RPMI8226 (cell line): ENCODE data around the gene INS.
"Not testable (repeated sequence)": the region's sequence is repeated elsewhere in the genome, so short reads cannot be mapped to it uniquely, and the experiment has no call there.

Source experiments
- DNase-seq: peaks from one replicate; pipeline ENCODE4 v3.0.0-alpha.2; 2015

Gene INS

DNA sequence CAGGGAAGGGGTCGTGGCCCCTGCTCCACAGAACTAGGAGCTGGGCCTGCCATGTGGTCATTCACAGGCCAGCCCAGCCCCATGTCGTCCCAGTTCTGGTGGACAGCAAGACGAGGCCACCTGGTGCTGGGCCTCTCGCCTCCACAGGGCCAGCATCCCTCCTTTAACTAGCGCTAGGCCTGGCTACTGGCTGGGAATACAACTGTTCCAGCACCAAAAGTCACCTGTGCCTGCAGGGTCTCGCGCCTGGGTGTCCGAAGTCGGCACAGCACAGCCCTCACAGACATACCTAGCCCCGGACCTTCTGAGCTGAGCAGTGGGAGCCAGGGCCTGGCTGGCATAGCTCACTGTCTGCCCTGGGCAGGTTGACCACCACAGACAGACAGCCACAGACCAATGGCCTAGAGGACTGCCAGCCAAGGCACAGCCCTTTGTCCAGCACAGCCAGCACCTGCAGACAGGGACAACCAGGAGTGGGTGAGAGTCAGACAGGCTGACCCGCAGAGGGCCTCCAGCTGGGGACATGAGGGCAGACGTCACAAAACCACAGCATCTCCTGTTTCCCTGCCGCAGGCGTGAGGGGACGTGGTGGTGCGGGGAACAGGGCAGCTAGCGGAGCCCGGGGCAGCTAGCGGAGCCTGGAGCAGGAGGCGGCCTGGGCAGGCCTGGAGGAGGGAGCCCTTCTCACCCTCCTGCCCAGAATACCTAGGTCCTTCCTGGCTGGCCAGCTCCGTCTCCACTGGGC is 37.8 kb upstream of the INS start:
- no peak for DNase-seq

DNA sequence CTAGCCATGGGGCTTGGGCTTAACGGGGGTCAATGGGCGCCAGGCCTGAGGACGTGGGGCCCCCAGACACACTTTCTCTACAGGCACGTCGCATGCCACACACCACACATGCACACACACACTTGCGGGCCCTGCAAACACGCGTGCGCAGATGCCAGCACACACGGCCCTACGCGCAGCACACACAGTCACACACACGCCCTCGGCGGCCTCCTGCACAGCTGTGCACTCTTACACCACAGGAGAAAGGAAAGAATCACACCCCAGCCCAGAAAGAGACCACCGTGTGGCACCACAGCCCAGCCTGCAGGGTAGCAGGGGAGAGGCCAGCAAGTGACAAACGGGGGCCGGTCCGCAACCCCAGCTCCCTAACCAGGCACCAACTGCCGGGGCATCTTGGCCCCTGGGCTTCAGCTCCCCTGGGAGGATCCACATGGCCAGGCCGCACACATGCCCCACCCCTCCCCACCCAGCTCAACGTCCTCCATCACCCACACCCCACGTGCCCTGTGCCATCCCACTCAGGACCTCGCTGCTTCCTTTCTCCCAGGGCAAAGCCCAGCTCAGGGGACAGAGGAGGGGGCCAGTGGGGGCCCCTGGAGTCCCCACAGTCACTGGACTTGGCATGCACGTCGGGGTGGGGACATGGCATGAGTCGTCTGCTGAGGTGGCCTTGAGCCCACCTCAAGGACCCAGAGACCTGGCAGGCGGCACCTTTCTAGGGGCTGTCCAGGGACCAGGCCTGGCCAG is 36.9 kb upstream of the INS start:
- no peak for DNase-seq

DNA sequence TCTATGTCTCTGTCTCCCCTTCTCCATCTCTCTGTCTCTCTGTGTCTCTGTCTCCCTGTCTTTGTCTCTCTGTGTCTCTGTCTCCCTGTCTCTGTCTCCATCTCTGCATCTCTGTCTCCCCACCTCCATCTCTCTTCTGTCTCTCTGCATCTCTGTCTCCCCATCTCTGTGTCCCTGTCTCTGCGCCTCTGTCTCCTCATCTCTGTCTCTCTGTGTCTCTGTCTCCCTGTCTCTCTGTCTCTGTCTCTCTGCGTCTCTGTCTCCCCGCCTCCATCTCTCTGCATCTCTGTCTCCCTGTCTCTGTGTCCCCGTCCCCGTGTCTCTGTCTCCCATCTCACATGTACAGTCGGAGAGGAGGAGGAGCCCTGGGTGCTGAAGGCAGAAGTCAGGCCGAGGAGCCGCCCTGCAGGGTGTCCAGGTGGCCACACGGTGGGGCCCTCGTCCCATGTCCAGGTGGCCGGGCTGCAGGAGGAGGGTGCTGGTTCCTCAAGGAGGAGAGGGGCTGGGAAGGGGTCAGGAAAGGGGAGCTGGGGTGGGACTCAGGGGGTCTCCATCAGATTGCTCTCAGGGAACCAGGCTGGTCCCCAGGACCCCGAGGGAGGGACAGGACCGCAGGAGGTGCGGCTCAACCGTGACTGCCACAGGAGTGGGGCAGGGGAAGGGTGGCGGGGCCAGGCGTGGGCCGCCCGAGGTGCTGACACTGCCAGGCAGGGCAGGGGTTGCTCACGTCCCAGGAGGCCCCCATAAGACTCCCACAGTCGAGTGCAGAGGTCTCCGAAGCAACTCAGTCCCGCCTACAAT is 36.2 kb upstream of the INS start:
- peak; percentile 73 for DNase-seq

DNA sequence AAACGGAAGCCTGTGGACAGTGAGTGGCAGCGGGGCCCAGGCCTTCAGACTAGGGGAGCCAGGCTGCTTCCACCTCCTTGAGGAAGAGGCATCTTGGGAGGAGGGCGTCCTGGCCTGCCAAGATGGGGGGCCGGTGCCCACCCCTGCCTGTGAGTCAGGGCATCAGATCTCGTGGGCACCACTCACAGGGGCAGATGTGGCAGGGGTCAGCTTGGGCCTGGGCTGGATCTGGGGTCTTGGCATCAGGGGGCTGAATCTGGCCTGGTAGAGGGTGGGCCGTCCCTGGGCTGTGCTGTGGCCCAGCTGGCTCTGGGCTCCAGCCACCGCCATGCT is 34.7 kb upstream of the INS start:
- no peak for DNase-seq

DNA sequence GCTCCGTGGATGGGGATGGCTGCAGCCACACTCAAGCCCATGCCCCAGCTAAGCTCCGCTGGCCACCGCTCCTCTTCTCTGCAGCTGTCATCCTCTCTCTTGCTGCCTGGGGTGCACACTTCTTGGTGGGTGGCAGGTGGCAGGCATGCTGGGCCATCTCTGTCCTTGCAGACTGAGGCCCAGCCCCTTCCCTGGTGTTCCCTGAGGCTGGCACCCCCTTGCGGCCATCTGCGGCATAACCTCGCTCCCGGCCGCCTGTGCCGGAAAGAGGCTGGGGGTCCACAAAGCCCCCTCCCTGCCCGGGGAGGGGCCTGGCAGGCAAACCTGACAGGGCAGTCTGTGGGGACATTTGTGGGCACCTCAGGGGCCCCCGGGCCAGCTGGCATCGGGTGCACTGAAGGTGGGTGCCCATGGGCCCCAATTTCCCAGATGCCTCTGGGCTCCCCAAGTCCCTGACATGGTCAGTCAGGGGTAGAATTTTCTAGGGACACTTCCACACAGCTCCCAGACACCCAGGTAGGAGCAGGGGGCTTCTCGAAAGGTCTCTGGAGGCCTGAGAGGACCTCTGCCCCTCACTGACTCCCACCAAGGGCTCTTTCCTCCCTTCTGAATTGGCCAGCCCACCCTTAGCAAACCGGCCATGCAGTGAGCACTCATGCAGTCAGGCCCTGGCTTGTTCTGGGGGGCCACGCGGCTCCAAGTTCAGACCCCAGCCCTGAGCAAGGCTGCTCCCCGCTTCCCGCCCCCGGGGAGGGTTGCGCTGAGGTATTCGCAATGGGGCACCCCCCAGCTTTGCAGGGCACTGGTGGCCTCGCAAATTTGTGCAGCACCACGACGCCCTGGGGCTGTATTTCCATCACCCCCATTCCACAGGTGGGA is 34.1 kb upstream of the INS start:
- DNase-seq = peak; percentile 38

DNA sequence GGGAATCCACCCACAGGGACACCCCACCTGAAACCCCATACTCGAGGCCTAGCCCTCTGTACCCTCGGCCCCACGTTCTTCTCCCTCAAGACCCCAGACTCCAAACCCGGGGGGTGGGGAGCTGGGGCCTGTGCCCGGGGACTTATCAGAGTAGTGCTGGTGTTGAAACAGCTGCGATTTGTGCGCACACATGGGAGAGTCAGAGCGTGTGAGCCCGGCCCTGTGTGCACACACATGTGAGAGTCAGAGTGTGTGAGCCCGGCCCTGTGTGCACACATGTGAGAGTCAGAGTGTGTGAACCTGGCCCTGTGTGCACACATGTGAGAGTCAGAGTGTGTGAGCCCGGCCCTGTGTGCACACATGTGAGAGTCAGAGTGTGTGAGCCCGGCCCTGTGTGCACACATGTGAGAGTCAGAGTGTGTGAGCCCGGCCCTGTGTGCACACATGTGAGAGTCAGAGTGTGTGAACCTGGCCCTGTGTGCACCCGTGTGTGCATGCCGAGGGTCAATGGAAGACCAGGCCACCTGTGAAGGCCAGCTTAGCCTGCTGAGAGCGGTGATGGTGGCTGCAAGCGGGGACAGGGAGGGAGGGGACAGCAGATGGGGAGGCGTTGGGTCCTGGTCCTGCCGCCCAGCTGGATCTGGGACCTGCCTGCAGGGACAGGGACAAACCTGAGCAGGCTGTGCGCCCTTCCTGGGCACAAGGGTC is 33.0 kb upstream of the INS start:
- not testable (repeated sequence) for DNase-seq

DNA sequence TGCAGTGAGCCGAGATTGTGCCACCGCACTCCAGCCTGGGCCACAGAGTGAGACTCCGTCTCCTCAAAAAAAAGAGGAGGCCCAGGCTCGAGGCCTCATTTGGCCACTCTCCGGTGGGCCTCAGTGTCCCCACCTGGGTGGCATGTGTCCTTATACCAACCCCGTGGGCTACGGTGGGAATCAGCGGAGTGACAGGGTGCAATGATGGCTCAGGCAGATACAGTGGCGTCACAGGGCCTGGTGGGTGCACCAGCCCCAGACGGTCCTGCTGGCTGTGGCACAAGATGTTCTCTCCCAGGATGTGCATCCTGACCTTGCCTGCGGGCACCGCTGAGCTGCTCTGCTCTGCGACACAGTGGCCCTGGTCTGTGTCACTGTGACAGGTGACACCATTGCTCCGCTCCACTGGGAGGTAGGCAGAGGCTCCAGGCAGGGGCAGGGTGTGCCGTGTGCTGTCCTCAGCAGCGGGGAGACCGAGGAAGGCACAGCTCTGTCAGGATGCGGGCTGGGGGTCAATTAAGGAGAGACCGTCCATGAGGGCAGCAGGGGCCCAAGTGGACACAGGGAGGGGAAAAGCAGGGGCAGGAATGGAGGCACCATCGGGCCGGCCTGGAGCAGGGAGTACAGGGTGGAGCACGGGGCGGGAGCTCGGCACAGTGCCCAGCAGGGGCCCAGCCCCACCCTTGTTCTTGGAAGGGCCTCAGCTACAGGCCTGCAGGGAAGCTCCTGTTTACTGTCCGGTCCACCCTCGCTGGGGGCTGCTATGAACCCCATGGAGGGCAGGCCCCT is 32.3 kb upstream of the INS start:
- DNase-seq = no peak

DNA sequence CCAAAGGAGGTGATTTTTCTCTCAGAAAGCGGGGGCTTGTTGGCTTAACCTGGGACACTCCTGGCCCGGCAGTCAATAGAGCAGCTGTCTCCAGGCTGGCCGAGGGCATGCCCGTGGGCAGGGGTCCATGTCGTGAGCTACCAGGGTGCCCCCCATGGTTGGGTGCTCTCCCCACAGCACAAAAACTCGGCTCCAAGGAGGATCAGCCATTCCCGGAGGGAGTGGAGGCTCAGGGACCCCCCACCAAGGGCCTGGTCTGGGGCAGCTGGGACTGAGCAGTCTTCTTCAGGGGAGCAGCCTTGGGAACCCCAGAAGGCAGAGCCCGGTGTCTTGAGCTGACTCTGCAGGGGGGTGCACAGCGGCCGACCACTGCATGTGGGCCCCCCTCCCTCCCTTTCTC is 31.4 kb upstream of the INS start:
- DNase-seq = no peak

DNA sequence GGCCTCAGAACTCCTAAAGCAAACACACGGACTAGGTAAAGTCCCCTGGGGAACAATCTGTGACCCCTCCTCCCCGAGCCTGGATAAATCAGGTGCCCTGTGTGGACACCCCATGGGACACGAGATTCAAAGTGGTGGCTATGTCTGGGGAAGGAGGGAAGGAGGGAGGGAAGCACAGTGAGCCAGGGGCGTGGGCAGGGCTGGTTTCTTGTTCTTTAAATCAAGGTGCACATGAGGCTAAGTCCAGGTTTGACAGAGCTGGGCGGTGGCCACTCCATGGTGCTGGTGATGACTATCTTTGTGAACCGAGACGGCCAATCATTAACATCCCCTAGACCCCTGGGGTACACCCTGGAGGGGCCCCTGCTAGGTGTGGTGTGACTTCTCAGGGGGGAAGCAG is 30.9 kb upstream of the INS start:
- no peak for DNase-seq

DNA sequence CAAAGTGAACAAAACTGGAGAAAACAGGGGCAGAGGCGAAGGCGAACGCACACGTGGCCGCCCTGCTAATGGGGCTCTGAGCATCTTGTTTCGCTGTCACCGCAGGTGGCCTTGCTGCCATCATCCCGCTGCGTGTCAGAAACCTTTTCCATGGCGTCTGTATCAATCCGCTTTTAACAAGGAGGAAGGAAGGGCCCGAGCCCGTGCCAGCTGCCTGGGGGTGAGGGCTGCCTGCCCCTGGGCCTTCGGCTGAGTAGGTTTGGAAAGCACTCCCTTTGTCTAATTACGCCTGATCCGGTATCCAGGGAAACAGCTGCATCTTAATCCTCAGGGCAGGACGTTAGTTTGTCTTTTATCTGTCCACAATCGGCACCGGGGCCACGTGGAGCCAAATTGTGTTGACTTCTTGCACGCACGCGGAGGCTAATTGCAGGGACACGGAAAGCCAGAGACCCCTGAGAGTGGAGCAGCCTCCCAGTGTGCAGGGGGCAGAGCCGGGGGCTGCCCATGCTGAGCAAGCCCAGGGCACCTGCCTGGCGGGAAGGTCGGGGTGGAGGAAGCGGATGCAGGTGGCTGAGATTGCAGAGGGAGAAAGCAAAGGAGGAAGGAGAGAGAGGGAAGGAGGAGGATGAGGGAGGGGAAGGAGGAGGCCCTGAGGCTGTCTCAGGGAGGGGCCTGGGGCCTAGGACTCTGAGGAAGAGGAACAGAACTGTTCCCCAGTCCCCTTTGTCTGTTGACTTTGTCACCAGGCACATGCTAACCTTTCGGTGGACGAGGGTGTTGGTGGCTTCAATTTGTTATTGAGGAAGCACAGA is 29.9 kb upstream of the INS start:
- no peak for DNase-seq

DNA sequence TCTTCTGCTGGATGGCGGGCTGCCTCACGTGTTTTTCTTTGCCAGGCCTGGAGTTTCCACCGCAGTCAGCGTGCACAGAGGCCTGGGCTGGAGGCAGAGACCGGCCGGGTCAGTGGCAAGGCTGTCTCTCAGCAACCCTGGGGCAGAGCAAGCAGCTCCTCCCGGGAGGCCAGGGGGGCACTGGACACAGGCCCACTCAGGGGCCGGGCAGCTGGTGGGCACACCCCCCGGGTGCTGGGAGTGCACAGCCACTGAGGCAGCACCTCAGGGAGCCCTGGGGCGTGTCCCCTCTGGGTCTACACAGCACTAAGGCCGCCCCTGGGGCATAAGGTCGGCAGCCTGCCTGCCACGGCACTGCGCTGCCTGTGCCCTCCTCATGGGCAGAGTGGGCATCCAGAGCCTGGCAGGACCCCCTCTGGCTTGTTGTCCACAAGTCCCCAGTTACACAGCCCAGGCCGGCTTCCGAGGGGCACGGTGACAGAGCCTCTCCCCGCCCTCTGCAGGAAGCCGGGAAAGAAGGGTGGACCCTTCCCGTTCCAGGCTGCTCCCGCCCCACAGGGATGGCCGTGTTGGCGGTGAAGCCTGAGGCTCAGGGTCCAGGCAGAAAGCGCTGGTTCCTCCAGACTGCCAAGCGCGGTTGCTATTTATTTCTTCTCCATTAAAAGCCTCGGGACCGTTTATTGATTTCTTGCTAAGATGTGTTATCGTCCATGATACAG is 29.1 kb upstream of the INS start:
- no peak for DNase-seq

DNA sequence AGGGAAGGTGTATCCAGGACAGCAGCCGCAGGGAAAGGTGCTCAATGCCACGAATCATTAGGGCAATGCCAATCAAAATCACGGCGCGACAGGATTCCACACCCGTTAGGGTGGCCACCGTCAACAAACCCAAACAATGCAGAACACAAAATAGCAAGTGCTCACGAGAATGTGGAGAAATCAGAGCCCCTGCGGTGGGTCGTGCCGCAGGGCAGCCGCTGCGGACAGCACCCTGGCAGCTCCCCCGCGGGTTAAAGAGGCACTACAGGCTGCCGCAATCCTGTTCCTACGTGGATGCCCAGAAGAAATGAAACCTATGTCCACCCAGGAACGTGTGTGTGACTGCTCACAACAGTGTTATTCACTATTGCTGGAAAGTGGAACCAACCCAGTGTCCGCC is 27.7 kb upstream of the INS start:
- no peak for DNase-seq

DNA sequence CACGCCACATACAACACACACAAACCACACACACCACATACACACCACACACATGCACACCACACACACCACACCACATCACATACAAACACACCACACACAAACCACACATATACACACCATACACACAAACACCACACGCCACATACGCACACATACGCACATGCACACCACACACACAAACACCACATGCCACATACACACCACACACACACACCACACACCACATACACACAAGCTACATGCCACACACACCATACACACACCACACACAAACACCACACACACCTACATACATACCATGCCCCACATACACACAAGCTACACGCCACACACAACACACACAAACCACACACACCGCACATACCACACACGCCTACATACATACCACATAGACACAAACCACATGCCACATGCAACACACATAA is 26.3 kb upstream of the INS start:
- DNase-seq = no peak

DNA sequence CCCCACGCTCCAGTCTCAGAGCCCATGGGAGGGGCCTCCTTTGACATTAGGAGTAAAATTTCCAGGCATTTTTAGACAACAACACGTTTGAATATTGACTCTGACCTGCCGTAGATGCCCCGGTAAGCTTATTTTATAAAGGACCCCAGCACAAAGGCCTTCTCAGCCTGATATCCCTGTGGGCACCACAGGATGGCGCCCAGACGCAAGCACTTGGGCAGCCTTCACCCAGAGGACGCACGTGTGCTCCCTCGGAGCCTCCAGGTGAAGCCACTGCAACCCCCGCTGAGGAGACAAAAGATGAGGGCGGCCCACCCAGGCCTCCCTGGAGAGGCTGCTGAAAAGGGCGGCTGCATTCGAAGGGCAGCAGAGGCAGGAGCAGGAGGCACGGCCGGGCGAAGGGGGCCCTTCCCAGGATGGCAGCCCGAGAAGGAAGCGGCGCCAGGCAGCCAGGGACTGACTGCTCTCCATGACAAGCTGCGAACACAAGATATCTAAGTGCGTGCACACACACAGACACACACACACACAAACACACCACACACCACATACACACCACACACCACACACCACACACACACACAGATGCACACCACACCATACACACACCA is 25.8 kb upstream of the INS start:
- peak; percentile 77 for DNase-seq

DNA sequence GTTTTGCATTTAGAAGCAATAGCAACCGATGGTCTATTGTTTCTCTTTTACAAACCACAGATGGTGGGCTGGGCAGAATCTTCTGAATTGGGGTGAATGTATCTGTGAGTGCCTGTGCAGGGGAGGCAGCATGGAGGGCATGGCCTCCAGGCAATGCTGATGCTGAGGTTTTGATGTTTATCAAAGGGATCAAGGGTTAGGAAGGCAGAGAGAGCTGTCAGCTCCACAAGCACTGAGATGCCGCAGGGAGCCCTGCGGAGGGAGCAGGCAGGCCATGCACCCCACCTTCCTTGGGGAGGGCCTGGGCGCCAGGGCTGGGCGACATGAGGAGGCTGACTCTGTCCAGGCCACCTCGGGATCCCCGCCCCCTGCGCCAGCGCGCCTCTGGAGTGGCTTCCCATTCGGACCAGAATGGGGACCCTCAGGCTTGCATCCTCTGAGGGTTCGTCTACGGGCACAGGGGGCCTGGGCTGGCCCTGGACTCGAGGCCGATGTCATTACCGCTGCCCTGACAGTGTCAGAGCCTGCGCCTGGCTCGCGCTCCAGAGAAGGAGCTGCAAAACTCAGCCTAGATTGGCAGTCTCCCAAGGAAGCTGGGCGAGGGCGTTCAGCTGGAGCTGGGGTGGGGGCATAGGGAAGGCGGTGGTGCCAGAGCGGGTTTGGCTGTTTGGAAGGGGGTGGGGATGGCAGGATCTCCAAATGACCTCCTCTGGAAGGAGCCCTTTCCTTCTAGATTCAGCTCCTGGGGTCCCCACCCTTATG is 24.5 kb upstream of the INS start:
- DNase-seq = peak; percentile 29

DNA sequence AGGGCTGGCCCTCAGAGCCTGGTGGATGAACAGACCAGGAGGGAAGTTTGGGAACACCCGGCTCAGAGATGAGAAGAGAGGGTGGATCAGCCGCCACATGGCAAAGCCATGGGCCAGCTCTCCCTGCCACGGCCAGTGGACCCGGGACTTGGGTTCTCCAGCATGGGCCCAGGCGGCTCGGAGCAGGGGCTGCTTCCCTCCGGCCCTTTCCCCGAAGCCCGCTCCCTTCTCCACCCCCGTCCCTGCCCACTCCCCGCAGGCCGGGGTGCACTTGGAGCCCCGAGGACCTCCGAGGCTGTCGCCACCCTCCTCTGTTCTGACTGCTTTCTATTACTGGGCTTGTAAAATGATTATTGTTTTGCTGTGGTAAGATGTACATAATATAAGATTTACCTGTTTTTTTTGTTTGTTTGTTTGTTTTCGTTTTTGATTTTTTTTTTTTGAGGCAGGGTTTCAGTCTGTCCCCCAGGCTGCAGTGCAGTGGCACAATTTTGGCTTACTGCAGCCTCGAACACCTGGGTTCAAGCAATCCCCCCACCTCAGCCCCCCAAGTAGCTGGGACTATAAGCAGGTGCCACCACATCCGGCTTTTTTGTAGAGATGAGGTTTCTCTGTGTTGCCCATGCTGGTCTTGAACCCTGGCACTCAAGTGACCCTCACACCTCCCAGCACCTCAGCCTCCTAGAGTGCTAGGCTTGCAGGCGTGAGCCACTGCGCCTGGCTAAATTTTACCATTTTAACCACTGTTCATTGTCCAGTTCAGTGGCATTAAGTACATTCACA is 21.9 kb upstream of the INS start:
- DNase-seq = no peak

DNA sequence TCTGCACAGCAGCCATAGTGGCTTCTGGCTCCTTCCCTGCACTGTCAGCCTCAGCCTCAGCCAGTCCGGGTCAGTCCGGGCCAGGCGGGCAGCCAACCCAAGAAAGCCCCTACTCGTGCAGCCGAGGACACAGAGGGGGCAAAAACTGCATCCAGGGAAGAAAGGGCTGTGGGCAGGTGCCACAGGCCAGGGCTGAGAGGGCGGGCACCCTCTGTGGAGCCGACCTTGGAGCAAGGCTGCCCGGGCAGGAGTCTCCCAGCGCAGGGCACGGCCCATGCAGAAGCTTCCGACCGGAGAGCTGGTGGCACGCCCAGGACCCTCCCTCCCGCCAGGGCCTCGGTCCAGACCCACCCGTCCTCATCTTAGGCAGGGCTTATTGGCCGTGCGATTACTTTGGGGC is 21.1 kb upstream of the INS start:
- no peak for DNase-seq
